Endothelial cell (in vitro differentiated cells): ENCODE measurements around the gene MND1. TPM values are rescaled to one million over a fixed set of nuclear protein-coding genes. Genes with fewer than 3 reads are reported as not detected.
A peak's percentile ranks its signal among the peaks of the same experiment; 100 is the strongest.

Experiments used
- DNase-seq: peaks from one replicate; pipeline ENCODE4 v3.0.0; 2021; ENCODE audit warnings: low spot score
- H3K27ac Mint-ChIP-seq: one replicate; pipeline ENCODE4 v1.8.0; 2021; ENCODE audit warnings: mixed read lengths, inconsistent platforms; ENCODE audit not compliant: unreplicated experiment
- H3K27me3 Mint-ChIP-seq: one replicate; pipeline ENCODE4 v1.8.0; 2021; ENCODE audit warnings: mild to moderate bottlenecking, moderate library complexity, mixed read lengths, inconsistent platforms; ENCODE audit not compliant: unreplicated experiment
- H3K36me3 Mint-ChIP-seq: one replicate; pipeline ENCODE4 v1.8.0; 2021; ENCODE audit warnings: mild to moderate bottlenecking, low read depth, mixed read lengths, inconsistent platforms; ENCODE audit not compliant: unreplicated experiment
- H3K4me1 Mint-ChIP-seq: one replicate; pipeline ENCODE4 v1.8.0; 2021; ENCODE audit warnings: mild to moderate bottlenecking, mixed read lengths, inconsistent platforms; ENCODE audit not compliant: unreplicated experiment
- H3K4me3 Mint-ChIP-seq: one replicate; pipeline ENCODE4 v1.8.0; 2021; ENCODE audit warnings: mild to moderate bottlenecking, mixed read lengths, inconsistent platforms; ENCODE audit not compliant: unreplicated experiment
- H3K9me3 Mint-ChIP-seq: one replicate; pipeline ENCODE4 v1.8.0; 2021; ENCODE audit warnings: mixed read lengths, inconsistent platforms; ENCODE audit not compliant: unreplicated experiment
- CTCF ChIP-seq: fragments of 200-600 bp; sonication (generic); IDR thresholded peaks from one replicate; pipeline ENCODE4 v1.5.0; 2021; ENCODE audit warnings: antibody characterized with exemption; ENCODE audit not compliant: unreplicated experiment
- total RNA-seq: library from RNA; stranded (reverse); fragmentation: NEBNext Ultra II Directional; extraction: Animal tissue kit (Norgen Biotek cat#: 25700); gene quantifications from one replicate; pipeline ENCODE4 v1.2.1, GENCODE V29; 2021; ENCODE audit not compliant: unreplicated experiment

The MND1 gene
- total RNA-seq, 1 donor from 2014 or later = 5.5 TPM

- Mint-ChIP-seq H3K36me3 (no peaks in the 10 kb centered on the region), H3K27me3 (no peaks in the 10 kb centered on the region), H3K9me3 (no peaks in the 10 kb centered on the region), H3K4me3 (no peak overlapping the region), H3K4me1 (peaks cover under 1% of the 10 kb centered on the region), H3K27ac (no peak overlapping the region)
- no peak for TF ChIP-seq CTCF
- no peak for DNase-seq
These were observed 8.8 kb upstream of the MND1 start for GRCh38 chr4:153335665-153336064.

GRCh38 chr4:153337686-153338085, 6.8 kb upstream of the MND1 start:
- DNase-seq = no peak
- Mint-ChIP-seq H3K36me3 (no peaks in the 10 kb centered on the region), H3K4me3 (no peak overlapping the region), H3K27ac (no peak overlapping the region), H3K4me1 (peaks cover 20% of the 10 kb centered on the region), H3K27me3 (peaks cover 2% of the 10 kb centered on the region), H3K9me3 (no peaks in the 10 kb centered on the region)
- no peak for TF ChIP-seq CTCF

GRCh38 chr4:153341575-153342090, 2.9 kb upstream of the MND1 start:
- H3K4me3 Mint-ChIP-seq = no peak overlapping the region
- TF ChIP-seq CTCF = no peak
- peaks cover 38% of the 10 kb centered on the region for H3K4me1 Mint-ChIP-seq
- peaks cover 7% of the 10 kb centered on the region for H3K27me3 Mint-ChIP-seq
- DNase-seq = peak; percentile 15
- H3K36me3 Mint-ChIP-seq = no peaks in the 10 kb centered on the region
- peak overlapping the region; percentile 3 for H3K27ac Mint-ChIP-seq
- no peaks in the 10 kb centered on the region for H3K9me3 Mint-ChIP-seq

- peaks cover 40% of the 10 kb centered on the region for H3K4me1 Mint-ChIP-seq
- peak overlapping the region; percentile 88 for H3K27ac Mint-ChIP-seq
- H3K9me3 Mint-ChIP-seq = no peaks in the 10 kb centered on the region
- DNase-seq = no peak
- peaks cover 7% of the 10 kb centered on the region for H3K27me3 Mint-ChIP-seq
- peak overlapping the region; percentile 39 for H3K4me3 Mint-ChIP-seq
- H3K36me3 Mint-ChIP-seq = no peaks in the 10 kb centered on the region
- TF ChIP-seq CTCF = no peak
These were observed 1.5 kb upstream of the MND1 start for GRCh38 chr4:153342751-153343552.
